K562 (cell line): ENCODE measurements around the gene INTS1. TPM values are rescaled to one million over a fixed set of nuclear protein-coding genes. Genes with fewer than 3 reads are reported as not detected.

Source experiments
- CHD2 ChIP-seq: IDR thresholded peaks from 2 replicates; pipeline ENCODE4 v1.6.1; 2011; ENCODE audit warnings: low read depth, low read length
- EP300 ChIP-seq: IDR thresholded peaks from 2 replicates; pipeline ENCODE4 v1.6.1; 2012; ENCODE audit warnings: low read length, improper control_type of control experiment
- FOXA1 ChIP-seq: fragments of 450-650 bp; IDR thresholded peaks from 2 replicates; pipeline ENCODE4 v1.6.1; 2016; ENCODE audit warnings: mild to moderate bottlenecking, borderline replicate concordance
- MYNN ChIP-seq, 2 experiments: sonication (generic); formaldehyde crosslinking in 1 of 2; IDR thresholded peaks; 2 replicates each; pipeline versions ENCODE4 v1.5.0 to v1.6.1; 2016 to 2020; ENCODE audit warnings: antibody characterized with exemption in 1 of 2, missing genetic modification reagents in 1 of 2
- NR0B1 ChIP-seq: fragments of 450-650 bp; IDR thresholded peaks from one replicate; pipeline ENCODE4 v1.6.1; 2018; ENCODE audit warnings: mild to moderate bottlenecking, moderate library complexity; ENCODE audit not compliant: partially characterized antibody
- SAFB2 ChIP-seq: fragments of 200-400 bp; formaldehyde crosslinking; IDR thresholded peaks from 2 replicates; pipeline ENCODE4 v1.6.1; 2018; ENCODE audit warnings: borderline replicate concordance, low read length, low read depth, moderate library complexity; ENCODE audit not compliant: severe bottlenecking
- SAP30 ChIP-seq: fragments of 200-600 bp; sonication (generic); IDR thresholded peaks from 2 replicates; pipeline ENCODE4 v1.6.1; 2012; ENCODE audit warnings: borderline replicate concordance, low read depth, mild to moderate bottlenecking, moderate library complexity, low read length, control low read depth, inconsistent platforms; ENCODE audit not compliant: insufficient read depth, poor library complexity, severe bottlenecking
- SIN3B ChIP-seq: fragments of 450-650 bp; IDR thresholded peaks from 2 replicates; pipeline ENCODE4 v1.6.1; 2017; ENCODE audit warnings: low read depth, mild to moderate bottlenecking, moderate library complexity
- SOX6 ChIP-seq: fragments of 450-650 bp; IDR thresholded peaks from 2 replicates; pipeline ENCODE4 v1.6.1; 2014; ENCODE audit warnings: mild to moderate bottlenecking
- SRSF3 ChIP-seq: fragments of 200-400 bp; formaldehyde crosslinking; IDR thresholded peaks from 2 replicates; pipeline ENCODE4 v1.6.1; 2016; ENCODE audit warnings: mild to moderate bottlenecking, low read length, moderate library complexity; ENCODE audit not compliant: insufficient read depth
- TBP ChIP-seq: optimal IDR thresholded peaks from 2 replicates; pipeline ENCODE3; 2011; ENCODE audit warnings: low read depth, low read length, improper control_type of control experiment
- ZBTB11 ChIP-seq, 3 experiments: fragments of 200-800 bp in 1 of 3; fragments of 250-450 bp in 1 of 3; fragments of 450-650 bp in 1 of 3; sonication (Bioruptor Pico) in 1 of 3; sonication (Bioruptor generic) in 1 of 3; formaldehyde crosslinking in 1 of 3; IDR thresholded peaks; 2 replicates each; pipeline versions ENCODE4 v1.6.1 to v1.8.0; 2016 to 2022; ENCODE audit warnings: mild to moderate bottlenecking in 2 of 3, missing genetic modification characterization in 2 of 3, missing compliant biosample characterization in 1 of 3, moderate library complexity in 1 of 3
- ZBTB26 ChIP-seq: fragments of 450-650 bp; formaldehyde crosslinking; IDR thresholded peaks from 2 replicates; pipeline ENCODE4 v1.4.0; 2022; ENCODE audit warnings: missing genetic modification characterization
- ZNF124 ChIP-seq: sonication (generic); formaldehyde crosslinking; IDR thresholded peaks from 2 replicates; pipeline ENCODE4 v1.8.1; 2022; ENCODE audit warnings: missing genetic modification reagents
- ZNF23 ChIP-seq: fragments of 250-450 bp; sonication (Bioruptor Pico); IDR thresholded peaks from 2 replicates; pipeline ENCODE4 v1.4.0; 2020; ENCODE audit warnings: mild to moderate bottlenecking
- ZNF324 ChIP-seq: fragments of 250-450 bp; sonication (Bioruptor Pico); IDR thresholded peaks from 2 replicates; pipeline ENCODE4 v1.4.0; 2020; ENCODE audit warnings: mild to moderate bottlenecking
- ZNF41 ChIP-seq: fragments of 250-450 bp; sonication (Bioruptor Pico); conservative IDR thresholded peaks from 2 replicates; pipeline ENCODE4 v1.4.0; 2020; ENCODE audit warnings: mild to moderate bottlenecking
- ZNF436 ChIP-seq: fragments of 250-450, 450-650 bp; sonication (Bioruptor Pico); formaldehyde crosslinking; IDR thresholded peaks from 2 replicates; pipeline ENCODE4 v1.7.0; 2020; ENCODE audit warnings: mild to moderate bottlenecking
- ZSCAN32 ChIP-seq: fragments of 450-650 bp; formaldehyde crosslinking; IDR thresholded peaks from 2 replicates; pipeline ENCODE4 v1.4.0; 2020; ENCODE audit warnings: mild to moderate bottlenecking, moderate library complexity
- polyA plus RNA-seq, 8 experiments: library from polyadenylated mRNA; depleted of rRNA in 4 of 8; stranded (reverse) in 5 of 8; unstranded in 3 of 8; fragments of >200 nt; fragmentation: Nextera tagmentation in 2 of 8; fragmentation: Illumina TruSeq in 1 of 8; extraction: Ambion mirVana in 2 of 8; extraction: Trizol in 1 of 8; gene quantifications; 2 replicates each; pipeline versions ENCODE4 v1.2.1 to v1.2.3, GENCODE V29; 2011 to 2014; ENCODE audit warnings: inconsistent platforms in 1 of 8, missing spikeins in 1 of 8
- total RNA-seq, 7 experiments: library from RNA; depleted of rRNA in 6 of 7; stranded (reverse); fragments of >200 nt in 6 of 7; fragmentation: Illumina TruSeq in 2 of 7; extraction: Trizol in 2 of 7; gene quantifications; 2 replicates each; pipeline versions ENCODE4 v1.2.1 to v1.2.3, GENCODE V29; 2011 to 2021; ENCODE audit warnings: low replicate concordance in 1 of 7
- TF ChIP-seq, protein P1 (sequence below): fragments of 250-450 bp; sonication (Bioruptor Pico); IDR thresholded peaks from 2 replicates; pipeline ENCODE4 v1.8.0; 2021; ENCODE audit warnings: mild to moderate bottlenecking, moderate library complexity

INTS1 gene
- total and polyA plus RNA-seq, 9 of the 15 experiments (the other 6 are each of a cell fraction or from before 2014, with no cell fraction given): 0.34 to 119 (median 18.5) TPM

- TF ChIP-seq ZSCAN32 (CRISPR knock-in tag): no peak
- TF ChIP-seq, protein P1, sequence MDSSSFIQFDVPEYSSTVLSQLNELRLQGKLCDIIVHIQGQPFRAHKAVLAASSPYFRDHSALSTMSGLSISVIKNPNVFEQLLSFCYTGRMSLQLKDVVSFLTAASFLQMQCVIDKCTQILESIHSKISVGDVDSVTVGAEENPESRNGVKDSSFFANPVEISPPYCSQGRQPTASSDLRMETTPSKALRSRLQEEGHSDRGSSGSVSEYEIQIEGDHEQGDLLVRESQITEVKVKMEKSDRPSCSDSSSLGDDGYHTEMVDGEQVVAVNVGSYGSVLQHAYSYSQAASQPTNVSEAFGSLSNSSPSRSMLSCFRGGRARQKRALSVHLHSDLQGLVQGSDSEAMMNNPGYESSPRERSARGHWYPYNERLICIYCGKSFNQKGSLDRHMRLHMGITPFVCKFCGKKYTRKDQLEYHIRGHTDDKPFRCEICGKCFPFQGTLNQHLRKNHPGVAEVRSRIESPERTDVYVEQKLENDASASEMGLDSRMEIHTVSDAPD (CRISPR knock-in tag): no peak
- no peak for TF ChIP-seq SRSF3
- TF ChIP-seq ZBTB11 (CRISPR knock-in tag; IDR thresholded peaks at IDR 0.05): no peak; a peak in 1 of 6 replicates
- TF ChIP-seq SOX6: peak; percentile 77
- TF ChIP-seq MYNN (IDR thresholded peaks at IDR 0.05): peak; percentile 84
- TF ChIP-seq MYNN (CRISPR knock-in tag; IDR thresholded peaks at IDR 0.05): no peak
- no peak for TF ChIP-seq CHD2
- peak; percentile 39; the same call in 1 of the 2 replicates for TF ChIP-seq EP300
- no peak for TF ChIP-seq SIN3B
- TF ChIP-seq FOXA1: no peak
- TF ChIP-seq SAP30: peak; percentile 25
- no peak for TF ChIP-seq ZNF41 (CRISPR knock-in tag)
- no peak for TF ChIP-seq NR0B1
- TF ChIP-seq ZNF324 (CRISPR knock-in tag): no peak
- no peak for TF ChIP-seq ZNF124 (CRISPR knock-in tag)
- TF ChIP-seq ZNF23 (CRISPR knock-in tag): no peak
- TF ChIP-seq ZNF436: no peak
- no peak for TF ChIP-seq TBP
- no peak for TF ChIP-seq ZBTB26 (CRISPR knock-in tag)
- TF ChIP-seq SAFB2: no peak
Measured at GRCh38 chr7:1537535-1538412, 33.6 kb upstream of the INTS1 start (continued).
